SK-N-SH (cell line): ENCODE measurements around the gene RNF223. TPM values are rescaled to one million over a fixed set of nuclear protein-coding genes. Genes with fewer than 3 reads are reported as not detected.

Experiments used
- CTCF ChIA-PET: fragments of 300-600, 350-600 bp; formaldehyde crosslinking; extraction: SDS; loops from one replicate; lab custom pipeline; 2021; lab: Yijun Ruan, JAX
- POLR2A ChIA-PET: fragments of 350-600 bp; sonication (Branson Sonifier 250); formaldehyde crosslinking; extraction: SDS; loops from one replicate; lab custom pipeline; 2020; ENCODE audit warnings: antibody characterized with exemption, inconsistent platforms; lab: Yijun Ruan, JAX
- DNase-seq: peaks from one replicate; pipeline ENCODE4 v3.0.0; 2012
- H2AFZ ChIP-seq: fragments of 200-600 bp; sonication (generic); 2 replicates; pipeline ENCODE4 v1.8.1; 2016; ENCODE audit warnings: antibody characterized with exemption, mild to moderate bottlenecking, low read depth
- H3F3A ChIP-seq: fragments of 200-600 bp; sonication (generic); replicated peaks from 2 replicates; pipeline ENCODE3; 2016; ENCODE audit warnings: antibody characterized with exemption, mild to moderate bottlenecking; ENCODE audit not compliant: insufficient read depth
- H3K27ac ChIP-seq, 2 experiments: fragments of 200-500 bp in 1 of 2; fragments of 200-600 bp in 1 of 2; sonication (Bioruptor generic) in 1 of 2; sonication (generic), shearing (Covaris generic) in 1 of 2; 2 replicates each; pipeline versions ENCODE4 v1.5.1 to v1.6.1; 2014 to 2016; ENCODE audit warnings: low read depth in 2 of 2, inconsistent platforms in 1 of 2, low read length in 1 of 2, mild to moderate bottlenecking in 1 of 2, mixed read lengths in 1 of 2
- H3K27me3 ChIP-seq: fragments of 200-600 bp; sonication (generic), shearing (Covaris generic); 2 replicates; pipeline ENCODE4 v1.6.1; 2016; ENCODE audit warnings: mixed run types; ENCODE audit not compliant: insufficient read depth
- H3K36me3 ChIP-seq, 2 experiments: fragments of 200-500 bp in 1 of 2; fragments of 200-600 bp in 1 of 2; sonication (Bioruptor generic) in 1 of 2; sonication (generic) in 1 of 2; replicated peaks in 1 of 2; 2 replicates each; pipeline versions ENCODE3 to v1.5.1; 2014 to 2016; ENCODE audit warnings: low read length in 1 of 2, mild to moderate bottlenecking in 1 of 2; ENCODE audit not compliant: insufficient read depth in 2 of 2, control insufficient read depth in 1 of 2
- H3K4me1 ChIP-seq, 2 experiments: fragments of 200-500 bp in 1 of 2; fragments of 200-600 bp in 1 of 2; sonication (Bioruptor generic) in 1 of 2; sonication (generic), shearing (Covaris generic) in 1 of 2; 2 replicates each; pipeline versions ENCODE4 v1.5.1 to v1.6.1; 2014 to 2016; ENCODE audit warnings: low read depth in 1 of 2, low read length in 1 of 2, mixed run types in 1 of 2; ENCODE audit not compliant: insufficient read depth in 2 of 2, control insufficient read depth in 1 of 2
- H3K4me2 ChIP-seq: fragments of 200-600 bp; sonication (generic), shearing (Covaris generic); 2 replicates; pipeline ENCODE4 v1.6.1; 2017; ENCODE audit warnings: mixed run types
- H3K4me3 ChIP-seq, 2 experiments: fragments of 200-500 bp in 1 of 2; fragments of 200-600 bp in 1 of 2; sonication (Bioruptor generic) in 1 of 2; sonication (generic), shearing (Covaris generic) in 1 of 2; 2 replicates each; pipeline versions ENCODE4 v1.5.1 to v1.8.1; 2014 to 2016; ENCODE audit warnings: low read depth in 2 of 2, inconsistent platforms in 1 of 2, low read length in 1 of 2, mild to moderate bottlenecking in 1 of 2, mixed read lengths in 1 of 2, moderate library complexity in 1 of 2
- H3K79me2 ChIP-seq: fragments of 200-600 bp; sonication (generic); 2 replicates; pipeline ENCODE4 v1.8.1; 2017; ENCODE audit warnings: mild to moderate bottlenecking; ENCODE audit not compliant: insufficient read depth
- H3K9ac ChIP-seq: fragments of 200-600 bp; sonication (generic); 2 replicates; pipeline ENCODE4 v1.6.1; 2017; ENCODE audit warnings: mixed run types
- H3K9me2 ChIP-seq: fragments of 200-600 bp; sonication (generic); 2 replicates; pipeline ENCODE4 v1.6.1; 2017; ENCODE audit warnings: mixed run types
- H3K9me3 ChIP-seq: fragments of 200-600 bp; sonication (generic); 2 replicates; pipeline ENCODE4 v1.6.1; 2017; ENCODE audit warnings: mixed run types, mild to moderate bottlenecking, moderate library complexity
- H4K20me1 ChIP-seq: fragments of 200-600 bp; sonication (generic); 2 replicates; pipeline ENCODE4 v1.6.1; 2017; ENCODE audit warnings: mild to moderate bottlenecking, mixed run types; ENCODE audit not compliant: insufficient read depth
- EZH2phosphoT487 ChIP-seq: fragments of 200-600 bp; sonication (generic); IDR thresholded peaks from 2 replicates; pipeline ENCODE4 v1.6.1; 2017; ENCODE audit warnings: low read depth, mixed run types, mild to moderate bottlenecking, antibody characterized with exemption, moderate library complexity, borderline replicate concordance
- FOXJ3 ChIP-seq: sonication (generic); formaldehyde crosslinking; IDR thresholded peaks from 2 replicates; pipeline ENCODE4 v1.5.1; 2020; ENCODE audit warnings: mild to moderate bottlenecking, missing genetic modification reagents
- FOXM1 ChIP-seq: IDR thresholded peaks from 2 replicates; pipeline ENCODE4 v1.4.0; 2012; ENCODE audit warnings: low read depth, mild to moderate bottlenecking
- GATA2 ChIP-seq: sonication (generic); formaldehyde crosslinking; IDR thresholded peaks from 2 replicates; pipeline ENCODE4 v1.5.0; 2020; ENCODE audit warnings: mild to moderate bottlenecking, missing genetic modification reagents
- MAX ChIP-seq: IDR thresholded peaks from 2 replicates; pipeline ENCODE4 v1.4.0; 2012; ENCODE audit warnings: low read depth
- MXI1 ChIP-seq: IDR thresholded peaks from 2 replicates; pipeline ENCODE4 v1.6.1; 2012; ENCODE audit warnings: mild to moderate bottlenecking, low read depth, low read length, improper control_type of control experiment
- NRF1 ChIP-seq: IDR thresholded peaks from 2 replicates; pipeline ENCODE4 v1.6.1; 2012; ENCODE audit warnings: low read depth, mild to moderate bottlenecking, low read length
- RAD21 ChIP-seq: IDR thresholded peaks from 2 replicates; pipeline ENCODE4 v1.6.1; 2012; ENCODE audit warnings: mild to moderate bottlenecking, low read length
- RCOR1 ChIP-seq: fragments of 150-350 bp; IDR thresholded peaks from 2 replicates; pipeline ENCODE4 v1.6.1; 2017; ENCODE audit warnings: antibody characterized with exemption, low read length
- SMC3 ChIP-seq: IDR thresholded peaks from 2 replicates; pipeline ENCODE4 v1.6.1; 2012; ENCODE audit warnings: low read depth, low read length, improper control_type of control experiment
- TCF12 ChIP-seq: IDR thresholded peaks from 2 replicates; pipeline ENCODE4 v1.4.0; 2012
- USF2 ChIP-seq: fragments of 150-350 bp; IDR thresholded peaks from 2 replicates; pipeline ENCODE4 v1.6.1; 2017; ENCODE audit warnings: antibody characterized with exemption, low read length, low read depth, borderline replicate concordance
- YY1 ChIP-seq: IDR thresholded peaks from 2 replicates; pipeline ENCODE4 v1.4.0; 2012; ENCODE audit warnings: low read depth, mild to moderate bottlenecking
- WGBS: methylation state at CpG from one replicate; pipeline ENCODE4 v1.1.6; 2017; ENCODE audit warnings: low lambda C conversion rate; 5-methylcytosine and 5-hydroxymethylcytosine counted together
- polyA plus RNA-seq, 3 experiments: library from polyadenylated mRNA; depleted of rRNA; stranded (reverse); fragments of >200 nt; gene quantifications; 2 replicates each; pipeline ENCODE4 v1.2.3, GENCODE V29; 2012
- TF ChIP-seq, protein P1 (sequence below): fragments of 150-350 bp; IDR thresholded peaks from 2 replicates; pipeline ENCODE4 v1.6.1; 2016; ENCODE audit warnings: mild to moderate bottlenecking, low read depth, low read length
- TF ChIP-seq, protein P2 (sequence below): IDR thresholded peaks from 2 replicates; pipeline ENCODE4; 2012
- TF ChIP-seq, protein P3 (sequence below): IDR thresholded peaks from 2 replicates; pipeline ENCODE4 v1.4.0; 2012; ENCODE audit warnings: low read depth, borderline replicate concordance

RNF223 gene
- polyA plus RNA-seq, 1 of the 3 experiments (the other 2 are of a cell fraction): not detected

DNA sequence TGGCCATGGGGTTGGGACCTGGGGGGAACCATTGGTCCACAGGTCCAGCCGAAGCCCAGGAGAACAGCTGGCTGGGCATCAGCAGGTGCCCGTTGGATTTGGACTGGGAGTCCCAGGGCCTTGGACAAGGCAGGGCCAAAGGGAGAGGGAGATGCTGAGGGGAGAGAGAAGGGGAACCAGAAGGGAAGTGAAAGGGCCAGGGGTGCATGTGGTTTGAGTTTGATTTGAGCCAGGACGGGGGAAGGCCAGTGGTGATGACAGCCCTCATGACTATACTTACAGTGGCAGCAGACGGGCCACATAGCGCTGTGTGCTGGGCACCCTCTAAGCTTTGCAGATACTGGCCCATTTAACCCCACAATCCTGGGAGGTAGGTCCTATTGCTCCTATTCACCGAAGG lies 35.4 kb downstream of the RNF223 start:
- ChIA-PET CTCF (interaction anchor here (0.8 to 4.5 kb wide), 10 partner anchors 11 to 212 kb away, joined by 3 to 43 read pairs (median 5); partner anchors contain the start of gene AGRN), POLR2A (no interaction called here)
- Histone ChIP-seq H3F3A (no peaks in the 10 kb centered on the region), H3K27ac (no peak overlapping the region), H2AFZ (no peak overlapping the region), H3K4me1 (peaks cover 0 to 18% of the 10 kb centered on the region in 2 experiments; a peak in 1 of 4 replicates), H3K9me2 (no peaks in the 10 kb centered on the region), H3K27me3 (no peaks in the 10 kb centered on the region), H3K9ac (no peak overlapping the region), H3K9me3 (no peaks in the 10 kb centered on the region), H3K36me3 (no peaks in the 10 kb centered on the region), H3K4me3 (no peak overlapping the region), H4K20me1 (peaks cover 29% of the 10 kb centered on the region), H3K4me2 (no peak overlapping the region), H3K79me2 (no peaks in the 10 kb centered on the region)
- 94% methylated on average over 2 of the region's 6 CpGs for whole genome bisulfite sequencing
- no peak for DNase-seq
- TF ChIP-seq USF2: no peak
- no peak for TF ChIP-seq YY1
- no peak for TF ChIP-seq RAD21
- TF ChIP-seq NRF1: no peak
- TF ChIP-seq, protein P1, sequence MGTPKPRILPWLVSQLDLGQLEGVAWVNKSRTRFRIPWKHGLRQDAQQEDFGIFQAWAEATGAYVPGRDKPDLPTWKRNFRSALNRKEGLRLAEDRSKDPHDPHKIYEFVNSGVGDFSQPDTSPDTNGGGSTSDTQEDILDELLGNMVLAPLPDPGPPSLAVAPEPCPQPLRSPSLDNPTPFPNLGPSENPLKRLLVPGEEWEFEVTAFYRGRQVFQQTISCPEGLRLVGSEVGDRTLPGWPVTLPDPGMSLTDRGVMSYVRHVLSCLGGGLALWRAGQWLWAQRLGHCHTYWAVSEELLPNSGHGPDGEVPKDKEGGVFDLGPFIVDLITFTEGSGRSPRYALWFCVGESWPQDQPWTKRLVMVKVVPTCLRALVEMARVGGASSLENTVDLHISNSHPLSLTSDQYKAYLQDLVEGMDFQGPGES: no peak
- no peak for TF ChIP-seq RCOR1
- no peak for TF ChIP-seq EZH2phosphoT487
- TF ChIP-seq MXI1: no peak
- no peak for TF ChIP-seq FOXJ3 (CRISPR knock-in tag)
- no peak for TF ChIP-seq FOXM1
- TF ChIP-seq SMC3: no peak
- no peak for TF ChIP-seq MAX
- TF ChIP-seq TCF12: no peak
- TF ChIP-seq, protein P2, sequence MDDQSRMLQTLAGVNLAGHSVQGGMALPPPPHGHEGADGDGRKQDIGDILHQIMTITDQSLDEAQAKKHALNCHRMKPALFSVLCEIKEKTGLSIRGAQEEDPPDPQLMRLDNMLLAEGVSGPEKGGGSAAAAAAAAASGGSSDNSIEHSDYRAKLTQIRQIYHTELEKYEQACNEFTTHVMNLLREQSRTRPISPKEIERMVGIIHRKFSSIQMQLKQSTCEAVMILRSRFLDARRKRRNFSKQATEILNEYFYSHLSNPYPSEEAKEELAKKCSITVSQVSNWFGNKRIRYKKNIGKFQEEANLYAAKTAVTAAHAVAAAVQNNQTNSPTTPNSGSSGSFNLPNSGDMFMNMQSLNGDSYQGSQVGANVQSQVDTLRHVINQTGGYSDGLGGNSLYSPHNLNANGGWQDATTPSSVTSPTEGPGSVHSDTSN: no peak
- TF ChIP-seq GATA2: no peak
- TF ChIP-seq, protein P3, sequence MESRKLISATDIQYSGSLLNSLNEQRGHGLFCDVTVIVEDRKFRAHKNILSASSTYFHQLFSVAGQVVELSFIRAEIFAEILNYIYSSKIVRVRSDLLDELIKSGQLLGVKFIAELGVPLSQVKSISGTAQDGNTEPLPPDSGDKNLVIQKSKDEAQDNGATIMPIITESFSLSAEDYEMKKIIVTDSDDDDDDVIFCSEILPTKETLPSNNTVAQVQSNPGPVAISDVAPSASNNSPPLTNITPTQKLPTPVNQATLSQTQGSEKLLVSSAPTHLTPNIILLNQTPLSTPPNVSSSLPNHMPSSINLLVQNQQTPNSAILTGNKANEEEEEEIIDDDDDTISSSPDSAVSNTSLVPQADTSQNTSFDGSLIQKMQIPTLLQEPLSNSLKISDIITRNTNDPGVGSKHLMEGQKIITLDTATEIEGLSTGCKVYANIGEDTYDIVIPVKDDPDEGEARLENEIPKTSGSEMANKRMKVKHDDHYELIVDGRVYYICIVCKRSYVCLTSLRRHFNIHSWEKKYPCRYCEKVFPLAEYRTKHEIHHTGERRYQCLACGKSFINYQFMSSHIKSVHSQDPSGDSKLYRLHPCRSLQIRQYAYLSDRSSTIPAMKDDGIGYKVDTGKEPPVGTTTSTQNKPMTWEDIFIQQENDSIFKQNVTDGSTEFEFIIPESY: no peak
